ENCODE measurements around the gene KANSL2.
"Not testable (repeated sequence)": the region's sequence is repeated elsewhere in the genome, so short reads cannot be mapped to it uniquely, and the experiment has no call there.

Gene KANSL2

DNA sequence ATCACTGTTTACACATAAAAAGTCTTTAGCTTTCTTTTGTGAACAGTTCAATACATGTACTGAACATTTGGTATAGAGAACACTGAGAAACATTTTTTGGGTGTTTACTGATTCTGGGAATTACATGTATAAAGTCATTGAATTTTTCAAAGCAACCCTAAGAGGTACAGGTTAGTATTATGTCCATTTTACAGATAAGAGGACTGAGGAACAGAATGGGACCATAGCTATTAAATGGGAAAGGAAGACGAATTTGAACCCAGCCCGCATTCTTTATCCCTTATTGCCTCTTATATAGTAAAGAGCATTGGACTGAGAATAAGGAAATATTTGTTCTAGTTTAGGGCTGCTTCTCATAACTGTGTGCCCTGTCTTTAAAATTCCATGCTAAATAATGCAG lies 889 bp upstream of the KANSL2 start:
- no peak for DNase-seq (ENCODE audit: low spot score)

DNA sequence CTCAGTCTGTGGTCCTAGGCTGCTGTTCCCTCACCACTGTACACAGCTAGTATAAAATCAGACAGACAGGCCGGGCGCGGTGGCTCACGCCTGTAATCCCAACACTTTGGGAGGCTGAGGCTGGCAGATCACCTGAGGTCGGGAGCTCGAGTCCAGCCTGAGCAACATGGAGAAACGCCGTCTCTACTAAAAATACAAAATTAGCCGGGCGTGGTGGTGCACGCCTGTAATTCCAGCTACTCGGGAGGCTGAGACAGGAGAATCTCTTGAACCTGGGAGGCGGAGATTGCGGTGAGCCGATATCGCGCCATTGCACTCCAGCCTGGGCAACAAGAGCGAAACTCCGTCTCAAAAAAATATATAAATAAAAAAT lies 481 bp upstream of the KANSL2 start:
- not testable (repeated sequence) for DNase-seq (ENCODE audit: low spot score)

DNA sequence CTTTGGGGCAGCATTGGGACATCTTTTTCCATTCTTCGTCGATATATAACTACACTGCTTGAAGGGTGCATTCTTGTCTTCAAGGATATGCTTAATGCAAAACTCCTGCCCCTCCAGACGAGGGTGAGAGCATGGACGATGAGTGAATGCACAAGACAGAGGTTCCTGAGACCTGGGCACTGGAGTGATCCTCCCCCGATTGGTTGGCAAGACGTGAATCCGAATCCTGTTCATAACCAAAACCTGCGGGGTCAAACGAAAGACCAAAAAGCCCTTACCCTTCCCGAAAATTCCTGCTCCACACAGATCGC lies 684 bp downstream of the KANSL2 start:
- DNase-seq (ENCODE audit: low spot score): no peak

DNA sequence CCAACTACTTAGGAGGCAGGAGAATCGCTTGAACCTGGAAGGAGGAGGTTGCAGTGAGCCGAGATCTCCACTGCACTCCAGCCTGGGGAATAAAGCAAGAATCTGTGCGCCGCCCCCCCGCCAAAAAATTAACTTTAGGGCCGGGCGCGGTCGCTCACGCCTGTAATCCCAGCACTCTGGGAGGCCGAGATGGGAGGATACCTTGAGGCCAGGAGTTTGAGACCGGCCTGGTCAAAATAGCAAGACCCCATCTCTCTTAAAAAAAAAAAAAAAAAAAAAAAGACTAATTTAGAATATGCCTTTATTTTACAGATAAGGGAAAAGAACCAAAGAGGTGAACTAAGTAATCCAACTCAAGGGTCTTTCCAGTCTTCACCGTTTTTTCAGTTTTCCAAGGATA lies 1.2 kb downstream of the KANSL2 start:
- DNase-seq (ENCODE audit: low spot score): no peak

DNA sequence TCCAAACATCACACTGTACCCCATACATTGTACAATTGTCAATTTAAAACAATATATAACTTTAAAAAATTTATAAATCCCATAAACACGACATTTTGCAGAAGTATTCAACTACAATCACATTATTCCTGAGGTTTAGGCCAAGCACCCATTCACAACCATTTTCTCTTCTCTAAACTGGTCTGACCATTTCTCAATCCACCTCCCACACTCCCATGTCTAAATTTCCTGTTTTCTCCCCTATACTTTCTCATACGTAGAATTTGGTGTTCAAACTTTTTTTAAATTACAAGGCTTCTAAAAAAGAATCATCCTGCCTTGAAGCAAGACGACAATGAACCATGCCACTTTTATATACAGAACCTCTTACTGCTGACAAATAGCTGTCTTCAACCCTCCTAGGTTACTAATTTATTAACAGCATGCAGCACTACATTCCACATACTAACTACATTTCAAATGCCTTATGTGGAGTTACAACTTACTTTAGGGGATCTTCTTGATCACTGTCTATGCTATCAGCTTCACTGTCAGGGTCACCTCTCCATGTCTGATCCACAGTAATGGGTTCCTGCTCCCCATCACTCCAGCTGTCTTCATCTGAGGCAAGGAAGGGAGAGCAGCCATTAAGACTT lies 3.4 kb downstream of the KANSL2 start:
- no peak for DNase-seq (ENCODE audit: low spot score)

DNA sequence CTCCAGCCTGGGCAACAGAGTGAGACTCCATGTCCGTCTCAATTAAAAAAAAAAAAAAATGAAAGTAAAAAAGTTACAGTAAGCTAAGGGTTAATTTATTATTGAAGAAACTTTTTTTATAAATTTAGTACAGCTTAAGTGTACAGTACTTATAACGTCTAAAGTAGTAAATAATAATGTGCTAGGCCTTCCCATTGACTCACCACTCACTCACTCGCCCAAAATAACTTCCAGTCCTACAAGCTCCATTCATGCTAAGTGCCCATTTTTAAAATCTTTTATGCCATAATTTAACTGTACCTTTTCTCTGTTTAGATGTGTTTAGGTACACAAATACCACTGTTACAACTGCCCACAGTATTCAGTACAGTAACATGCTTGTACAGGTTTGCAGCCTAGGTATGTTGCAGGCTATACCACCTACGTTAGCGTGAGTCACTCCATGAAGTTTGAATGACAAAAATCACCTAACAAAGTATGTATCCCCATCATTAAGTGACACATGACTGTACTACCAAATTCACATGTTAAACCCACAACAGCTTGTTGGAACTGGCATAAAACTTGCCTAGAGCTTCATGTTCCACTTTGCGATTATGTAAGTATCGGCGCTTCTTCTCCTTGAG lies 10.7 kb downstream of the KANSL2 start:
- no peak for DNase-seq (ENCODE audit: low spot score)

DNA sequence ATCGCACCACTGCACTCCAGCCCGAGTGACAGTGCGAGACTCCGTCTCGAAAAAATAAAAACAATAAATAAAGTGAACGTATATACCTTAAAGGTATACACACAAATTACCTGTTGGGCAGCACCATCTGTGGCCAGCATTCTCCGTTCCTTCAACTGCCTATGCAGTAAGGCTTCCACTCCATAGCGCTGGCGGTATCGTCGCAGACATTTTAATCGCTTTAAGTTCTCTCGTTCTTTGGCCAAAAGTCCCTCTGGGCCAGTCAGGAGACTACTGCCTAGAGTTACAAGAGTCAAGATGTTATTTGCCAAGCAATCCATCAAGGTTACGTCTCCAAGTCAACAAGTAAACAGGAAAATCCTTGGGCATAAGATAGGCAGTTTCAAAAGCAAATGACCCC lies 13.0 kb downstream of the KANSL2 start:
- DNase-seq (ENCODE audit: low spot score): no peak

DNA sequence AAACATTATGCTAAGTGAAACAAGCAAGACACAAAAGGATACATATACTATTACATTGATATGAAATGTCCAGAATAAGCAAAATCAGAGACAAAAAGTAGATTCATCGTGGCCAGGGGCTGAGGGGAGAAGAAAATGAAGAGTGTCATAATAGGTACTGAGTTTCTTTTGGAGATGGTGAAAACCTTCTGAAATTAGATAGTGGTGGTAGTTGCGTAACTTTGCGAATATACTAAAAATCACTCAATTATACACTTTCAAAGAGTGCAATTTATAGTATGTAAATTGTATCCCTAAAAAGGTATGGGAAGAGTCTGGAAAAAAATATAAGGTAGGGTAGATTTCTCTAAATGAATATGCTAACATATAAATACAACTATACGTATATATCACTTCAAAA lies 22.2 kb downstream of the KANSL2 start:
- DNase-seq (ENCODE audit: low spot score): no peak

DNA sequence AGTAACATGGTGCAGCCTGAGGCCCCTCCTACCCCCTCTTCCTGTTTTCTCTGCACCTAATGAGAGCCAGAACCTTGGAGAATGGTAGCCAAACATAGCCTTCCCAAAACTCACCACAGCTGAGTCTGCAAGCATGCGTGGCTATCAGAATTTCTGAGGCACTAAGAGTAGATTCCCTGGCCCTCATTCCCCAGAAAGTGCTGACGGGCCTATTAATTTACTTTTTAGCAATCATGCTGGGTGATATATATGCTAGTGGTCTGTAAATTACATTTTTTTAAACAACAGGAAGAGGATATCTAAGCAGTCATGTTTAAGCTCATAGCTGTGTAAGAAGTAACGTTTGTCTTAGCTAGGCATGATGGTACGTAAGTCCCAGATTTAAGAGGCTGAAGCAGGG lies 30.4 kb downstream of the KANSL2 start:
- DNase-seq (ENCODE audit: low spot score): no peak

DNA sequence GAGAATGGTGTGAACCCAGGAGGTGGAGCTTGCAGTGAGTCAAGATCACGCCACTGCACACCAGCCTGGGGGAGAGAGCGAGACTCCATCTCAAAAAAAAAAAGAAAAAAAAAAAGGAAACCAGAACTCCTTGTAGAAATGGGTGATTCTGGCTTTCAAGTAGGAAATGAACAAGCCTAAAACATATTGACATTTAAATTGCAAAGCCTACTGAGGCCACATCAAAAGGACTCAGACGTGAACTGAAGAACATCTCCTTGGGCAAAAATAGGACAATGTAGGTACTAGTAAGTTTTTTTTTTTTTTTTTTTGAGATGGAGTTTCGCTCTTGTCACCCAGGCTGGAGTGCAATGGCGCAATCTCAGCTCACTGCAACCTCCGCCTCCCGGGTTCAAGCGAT lies 36.7 kb downstream of the KANSL2 start:
- not testable (repeated sequence) for DNase-seq (ENCODE audit: low spot score)

DNA sequence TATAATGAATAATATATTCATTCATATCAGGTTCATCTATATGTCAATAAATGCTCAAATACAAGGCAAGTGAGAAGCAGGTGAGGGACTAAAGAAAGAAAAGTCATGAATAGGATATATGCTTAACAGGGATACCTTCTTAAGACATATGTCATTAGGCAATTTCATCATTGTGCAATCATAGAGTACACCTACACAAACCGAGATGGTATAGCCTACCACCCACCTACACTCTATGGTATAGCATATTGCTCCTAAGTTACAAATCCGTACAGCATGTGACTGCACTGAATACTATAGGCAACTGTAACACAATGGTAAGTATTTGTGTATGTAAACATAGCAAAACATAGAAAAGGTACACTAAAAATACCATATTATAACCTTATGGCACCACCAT lies 39.0 kb downstream of the KANSL2 start:
- no peak for DNase-seq (ENCODE audit: low spot score)

DNA sequence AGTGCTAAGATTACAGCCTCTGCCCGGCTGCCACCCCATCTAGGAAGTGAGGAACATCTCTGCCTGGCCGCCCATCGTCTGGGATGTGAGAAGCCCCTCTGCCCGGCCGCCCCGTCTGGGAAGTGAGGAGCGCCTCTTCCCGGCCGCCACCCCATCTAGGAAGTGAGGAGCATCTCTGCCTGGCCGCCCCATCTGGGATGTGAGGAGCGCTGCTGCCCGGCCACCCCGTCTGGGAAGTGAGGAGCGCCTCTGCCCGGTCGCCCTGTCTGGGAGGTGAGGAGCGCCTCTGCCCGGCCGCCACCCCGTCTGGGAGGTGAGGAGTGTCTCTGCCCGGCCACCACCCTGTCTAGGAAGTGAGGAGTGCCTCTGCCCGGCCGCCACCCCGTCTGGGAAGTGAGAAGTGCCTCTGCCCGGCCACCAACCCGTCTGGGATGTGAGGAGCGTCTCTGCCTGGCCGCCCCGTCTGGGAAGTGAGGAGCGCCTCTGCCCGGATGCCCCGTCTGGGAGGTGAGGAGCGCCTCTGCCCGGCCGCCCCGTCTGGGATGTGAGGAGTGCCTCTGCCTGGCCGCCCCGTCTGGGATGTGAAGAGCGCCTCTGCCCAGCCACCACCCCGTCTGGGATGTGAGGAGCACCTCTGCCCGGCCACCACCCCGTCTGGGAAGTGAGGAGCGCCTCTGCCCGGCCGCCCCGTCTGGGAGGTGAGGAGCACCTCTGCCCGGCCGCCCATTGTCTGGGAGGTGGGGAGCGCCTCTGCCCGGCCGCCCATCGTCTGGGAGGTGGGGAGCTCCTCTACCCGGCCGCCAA lies 40.1 kb downstream of the KANSL2 start:
- not testable (repeated sequence) for DNase-seq (ENCODE audit: low spot score)

DNA sequence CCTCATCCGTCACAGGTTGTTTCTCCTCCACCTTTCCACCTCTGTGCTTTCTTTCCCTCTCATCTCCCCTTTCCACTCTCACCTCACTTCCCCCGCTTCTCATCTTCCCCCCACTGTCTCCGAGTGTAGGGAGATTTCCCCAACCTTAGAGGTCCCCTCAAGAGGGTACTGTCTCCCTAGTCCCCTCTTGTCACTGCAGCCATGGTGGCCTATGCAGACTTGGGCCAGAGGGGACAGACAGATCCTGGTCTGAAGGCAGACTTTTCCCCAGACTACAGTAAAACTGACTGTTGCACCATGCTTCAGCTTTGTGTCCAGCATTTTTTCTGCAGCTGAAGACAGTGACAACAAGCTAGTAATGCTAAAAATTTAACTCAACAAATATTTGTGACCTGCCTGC lies 41.2 kb downstream of the KANSL2 start:
- DNase-seq (ENCODE audit: low spot score): no peak

DNA sequence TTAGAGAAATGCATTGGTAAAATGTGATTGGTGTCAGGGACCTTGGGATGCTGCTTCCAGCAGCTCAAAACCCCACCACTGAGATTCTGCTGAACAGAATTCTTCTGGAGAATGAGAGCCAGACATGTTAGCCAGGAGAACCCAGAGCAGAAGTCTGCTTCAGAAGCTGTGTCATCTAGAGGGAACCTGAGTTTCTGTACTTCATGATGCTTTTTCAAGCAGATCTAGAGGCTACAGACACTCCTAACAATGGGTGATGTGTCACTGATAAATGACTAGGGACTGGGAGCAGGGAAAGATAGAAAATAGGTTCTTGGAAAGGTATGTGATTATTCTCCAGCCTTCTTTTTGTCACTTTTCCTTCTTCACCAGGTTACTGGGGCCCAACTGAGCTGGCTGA lies 41.6 kb downstream of the KANSL2 start:
- DNase-seq (ENCODE audit: low spot score): no peak

DNA sequence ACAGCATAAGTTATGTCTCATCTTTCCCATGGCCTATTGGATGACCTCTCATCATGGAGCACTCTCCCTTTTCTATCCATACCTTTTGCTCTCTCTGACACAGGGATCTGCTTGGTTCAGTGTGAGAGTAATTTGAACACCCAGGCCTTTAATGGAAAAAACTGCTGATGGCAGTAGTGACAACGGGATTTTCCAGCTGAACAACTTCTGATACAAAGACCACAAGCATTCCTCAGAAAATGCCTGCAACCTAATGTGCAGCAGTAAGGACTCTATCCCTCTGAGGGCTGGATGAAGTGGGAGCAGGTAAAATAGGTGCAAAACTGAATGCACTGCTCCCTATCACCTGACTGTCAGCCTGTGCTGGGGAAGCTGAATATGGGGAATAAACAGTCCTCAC lies 51.0 kb downstream of the KANSL2 start:
- DNase-seq (ENCODE audit: low spot score): no peak

DNA sequence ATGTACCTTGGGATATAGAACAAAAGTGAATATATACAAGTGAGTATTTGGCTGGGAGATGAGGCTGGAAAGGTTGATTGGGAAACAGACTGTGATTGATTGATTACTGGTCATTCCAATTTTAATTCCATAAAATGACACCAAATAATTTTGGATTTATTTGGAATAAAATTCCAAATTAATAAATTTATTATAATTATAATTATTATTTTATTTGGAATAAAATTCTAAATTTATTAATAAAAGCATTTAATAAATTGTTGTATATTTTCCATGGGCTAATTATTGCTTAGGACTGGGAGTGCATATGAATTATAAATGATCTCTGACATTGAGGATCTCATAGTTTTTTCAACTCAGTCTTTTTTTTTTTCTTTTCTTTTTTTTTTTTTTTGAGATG lies 51.7 kb downstream of the KANSL2 start:
- DNase-seq (ENCODE audit: low spot score): no peak

DNA sequence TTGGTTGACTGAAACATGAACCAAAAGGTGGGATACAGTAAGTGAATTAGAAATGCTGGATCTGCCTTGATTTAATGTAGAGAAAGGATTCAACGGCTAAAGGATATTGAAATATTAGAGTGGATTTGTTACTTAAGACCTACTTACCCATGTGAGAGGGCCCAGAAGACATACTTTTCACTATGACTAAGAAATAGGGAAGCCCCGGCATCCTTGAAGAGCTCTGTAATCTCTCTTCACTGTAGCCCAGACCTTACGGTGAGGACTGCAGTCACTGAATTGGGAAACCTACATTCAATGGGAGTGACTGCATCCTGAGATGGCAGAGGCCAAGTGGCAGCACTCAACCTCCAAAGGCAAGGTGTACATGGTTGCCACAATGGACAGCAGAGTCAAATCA lies 52.5 kb downstream of the KANSL2 start:
- no peak for DNase-seq (ENCODE audit: low spot score)

DNA sequence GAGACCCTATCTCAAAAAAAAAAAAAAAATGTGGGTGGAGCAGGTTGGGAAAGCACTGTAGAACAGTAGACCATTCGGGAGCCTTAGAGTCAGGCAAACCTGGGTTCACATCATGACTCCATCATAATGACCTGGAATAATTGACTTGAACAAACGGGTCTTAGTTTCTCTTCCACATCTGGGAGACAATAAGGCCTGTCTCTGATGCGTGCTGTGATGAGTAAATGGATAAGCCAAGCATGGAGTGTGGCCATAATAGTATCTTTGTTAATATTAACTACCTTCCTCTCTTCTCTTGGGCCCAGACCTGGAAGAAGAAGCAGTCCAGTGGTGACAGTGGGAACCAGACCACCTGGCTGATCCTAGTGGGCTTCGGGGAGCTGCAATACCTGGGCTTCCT lies 54.5 kb downstream of the KANSL2 start:
- DNase-seq (ENCODE audit: low spot score): no peak

DNA sequence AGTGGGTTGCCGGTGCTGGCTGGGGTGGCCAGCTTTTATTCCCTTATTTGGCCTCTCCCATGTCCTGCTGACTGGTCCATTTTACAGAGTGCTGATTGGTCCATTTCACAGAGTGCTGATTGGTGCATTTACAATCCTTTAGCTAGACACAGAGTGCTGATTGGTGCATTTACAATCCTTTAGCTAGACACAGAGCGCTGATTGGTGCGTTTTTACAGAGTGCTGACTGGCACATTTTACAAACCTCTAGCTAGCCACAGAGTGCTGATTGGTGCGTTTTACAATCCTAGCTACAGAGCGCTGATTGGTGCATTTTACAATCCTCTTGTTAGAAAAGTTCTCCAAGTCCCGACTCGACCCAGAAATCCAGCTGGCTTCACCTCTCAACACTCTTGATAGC lies 59.0 kb downstream of the KANSL2 start:
- DNase-seq (ENCODE audit: low spot score): not testable (repeated sequence)

DNA sequence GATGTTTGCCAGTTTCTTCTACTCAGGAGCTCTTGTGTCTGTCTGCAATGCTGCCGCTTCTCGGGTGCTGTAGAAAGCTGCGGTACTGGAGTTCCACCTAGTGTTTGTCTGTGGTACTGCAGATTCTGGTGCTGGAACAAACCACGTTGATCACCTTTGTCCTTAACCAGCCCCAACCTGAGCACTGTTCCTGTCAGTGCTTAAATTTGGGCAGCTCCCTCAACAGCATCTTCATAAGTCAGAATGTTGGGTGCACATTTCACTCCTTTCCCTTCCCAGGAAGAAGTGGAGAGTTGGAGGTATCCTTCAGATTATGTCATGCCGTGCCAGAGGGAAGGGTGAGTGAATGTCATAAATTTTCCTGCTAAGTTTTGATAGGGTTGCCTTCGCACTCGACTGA lies 63.5 kb downstream of the KANSL2 start:
- DNase-seq (ENCODE audit: low spot score): peak; percentile 82

DNA sequence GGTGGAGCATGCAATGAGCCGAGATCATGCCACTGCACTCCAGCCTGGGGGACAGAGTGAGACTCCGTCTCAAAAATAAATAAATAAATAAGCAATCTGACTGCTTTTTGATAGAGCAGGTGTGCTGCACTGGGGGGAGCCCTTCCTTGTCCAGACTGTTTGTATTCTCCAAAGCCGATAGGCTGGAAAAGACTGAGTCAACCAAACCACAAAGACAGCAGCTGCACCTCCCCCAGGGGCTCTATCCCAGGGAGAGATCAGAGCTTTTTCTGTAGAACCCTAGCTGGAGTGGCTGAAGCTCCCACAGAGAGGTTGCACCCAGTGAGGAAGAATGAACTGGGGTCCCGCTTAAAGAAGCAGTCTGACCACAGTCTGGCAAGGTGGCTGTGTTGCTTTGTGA lies 66.4 kb downstream of the KANSL2 start:
- DNase-seq (ENCODE audit: low spot score): no peak

DNA sequence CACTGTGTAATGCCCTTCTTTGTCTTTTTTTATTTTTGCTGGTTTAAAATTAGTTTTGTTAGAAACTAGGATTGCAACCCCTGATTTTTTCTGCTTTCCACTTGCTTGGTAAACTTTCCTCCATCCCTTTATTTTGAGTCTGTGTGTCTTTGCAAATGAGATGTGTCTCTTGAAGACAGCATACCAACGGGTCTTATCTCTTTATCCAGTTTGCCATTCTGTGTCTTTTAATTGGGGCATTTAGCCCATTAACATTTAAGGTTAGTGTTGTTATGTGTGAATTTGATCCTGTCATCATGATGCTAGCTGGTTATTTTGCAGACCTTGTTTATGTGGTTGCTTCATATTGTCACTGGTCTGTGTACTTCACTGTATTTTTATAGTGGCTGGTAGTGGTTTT lies 68.7 kb downstream of the KANSL2 start:
- DNase-seq (ENCODE audit: low spot score): no peak
